Breast epithelium (tissue), 3 donors: ENCODE measurements around the gene PRSS48.

Experiments used
- POLR2A ChIP-seq: fragments of 450-650 bp; IDR thresholded peaks from one replicate; pipeline ENCODE4 v1.6.1; 2016; ENCODE audit warnings: antibody characterized with exemption, mild to moderate bottlenecking, moderate library complexity
- TF ChIP-seq, protein P1 (sequence below), 3 donors: fragments of 450-650 bp; IDR thresholded peaks; one replicate each; pipeline ENCODE4 v1.5.1; 2016 to 2017; ENCODE audit warnings: antibody characterized with exemption in 3 of 3, mild to moderate bottlenecking in 3 of 3, moderate library complexity in 3 of 3

DNA sequence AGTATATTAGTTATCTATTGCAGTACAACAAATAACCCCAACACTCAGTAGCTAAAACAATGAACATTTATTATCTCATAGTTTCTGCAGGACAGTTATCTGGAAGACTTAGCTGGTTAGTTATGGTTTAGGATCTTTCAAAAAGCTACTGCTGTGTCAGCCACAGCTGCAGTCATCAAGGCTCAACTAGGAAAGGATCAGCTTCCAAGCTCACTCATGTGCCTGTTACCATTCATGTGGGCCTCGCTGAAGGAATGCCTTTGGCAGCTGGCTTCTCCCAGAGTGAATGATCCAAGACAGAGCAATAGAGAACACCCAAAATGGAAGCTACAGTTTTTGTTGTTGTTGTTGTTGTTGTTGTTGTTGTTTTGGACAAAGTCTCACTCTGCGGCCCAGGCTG, 13.5 kb upstream of the PRSS48 start:
- TF ChIP-seq POLR2A = no peak
- TF ChIP-seq, protein P1, sequence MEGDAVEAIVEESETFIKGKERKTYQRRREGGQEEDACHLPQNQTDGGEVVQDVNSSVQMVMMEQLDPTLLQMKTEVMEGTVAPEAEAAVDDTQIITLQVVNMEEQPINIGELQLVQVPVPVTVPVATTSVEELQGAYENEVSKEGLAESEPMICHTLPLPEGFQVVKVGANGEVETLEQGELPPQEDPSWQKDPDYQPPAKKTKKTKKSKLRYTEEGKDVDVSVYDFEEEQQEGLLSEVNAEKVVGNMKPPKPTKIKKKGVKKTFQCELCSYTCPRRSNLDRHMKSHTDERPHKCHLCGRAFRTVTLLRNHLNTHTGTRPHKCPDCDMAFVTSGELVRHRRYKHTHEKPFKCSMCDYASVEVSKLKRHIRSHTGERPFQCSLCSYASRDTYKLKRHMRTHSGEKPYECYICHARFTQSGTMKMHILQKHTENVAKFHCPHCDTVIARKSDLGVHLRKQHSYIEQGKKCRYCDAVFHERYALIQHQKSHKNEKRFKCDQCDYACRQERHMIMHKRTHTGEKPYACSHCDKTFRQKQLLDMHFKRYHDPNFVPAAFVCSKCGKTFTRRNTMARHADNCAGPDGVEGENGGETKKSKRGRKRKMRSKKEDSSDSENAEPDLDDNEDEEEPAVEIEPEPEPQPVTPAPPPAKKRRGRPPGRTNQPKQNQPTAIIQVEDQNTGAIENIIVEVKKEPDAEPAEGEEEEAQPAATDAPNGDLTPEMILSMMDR (IDR thresholded peaks at IDR 0.05) = no peak
